Measurements from ENCODE around the gene CTNNBIP1. TPM values are rescaled to one million over a fixed set of nuclear protein-coding genes. Genes with fewer than 3 reads are reported as not detected.

The CTNNBIP1 gene
- polyA plus RNA-seq, 1 of the 3 experiments (the other 2 are of a cell fraction), result 57.6 TPM

- H3F3A ChIP-seq (replicated peaks; ENCODE audit: insufficient read depth), result peaks cover 30% of the 10 kb centered on the region
- peaks cover 0 to 5% of the 10 kb centered on the region in 2 experiments for H3K36me3 ChIP-seq (replicated peaks in 1 of 2; ENCODE audit: control insufficient read depth in 1 of 2, insufficient read depth in 2 of 2, low read length in 1 of 2)
- 2% methylated on average over 16 of the region's 71 CpGs for WGBS (ENCODE audit: low lambda C conversion rate)
- H3K4me1 ChIP-seq (ENCODE audit: control insufficient read depth in 1 of 2, insufficient read depth in 2 of 2, low read depth in 1 of 2, low read length in 1 of 2), result peaks cover 0 to 21% of the 10 kb centered on the region in 2 experiments; a peak in 3 of 4 replicates
- peak overlapping the region; percentile 94 for H3K4me2 ChIP-seq
- peak overlapping the region; percentile 76 for H3K9ac ChIP-seq
- no peak for TF ChIP-seq TCF12 (IDR thresholded peaks at IDR 0.05)
- TF ChIP-seq FOXJ3 (CRISPR knock-in tag; IDR thresholded peaks at IDR 0.05), result no peak
- TF ChIP-seq SMC3 (IDR thresholded peaks at IDR 0.05; ENCODE audit: low read depth, low read length), result no peak
- TF ChIP-seq RXRA (IDR thresholded peaks at IDR 0.05; ENCODE audit: borderline replicate concordance, low read depth), result no peak
- TF ChIP-seq CTCF (IDR thresholded peaks at IDR 0.05), result no peak
- no peak for TF ChIP-seq RFX5 (IDR thresholded peaks at IDR 0.05; ENCODE audit: low read length)
- TF ChIP-seq, protein P1, sequence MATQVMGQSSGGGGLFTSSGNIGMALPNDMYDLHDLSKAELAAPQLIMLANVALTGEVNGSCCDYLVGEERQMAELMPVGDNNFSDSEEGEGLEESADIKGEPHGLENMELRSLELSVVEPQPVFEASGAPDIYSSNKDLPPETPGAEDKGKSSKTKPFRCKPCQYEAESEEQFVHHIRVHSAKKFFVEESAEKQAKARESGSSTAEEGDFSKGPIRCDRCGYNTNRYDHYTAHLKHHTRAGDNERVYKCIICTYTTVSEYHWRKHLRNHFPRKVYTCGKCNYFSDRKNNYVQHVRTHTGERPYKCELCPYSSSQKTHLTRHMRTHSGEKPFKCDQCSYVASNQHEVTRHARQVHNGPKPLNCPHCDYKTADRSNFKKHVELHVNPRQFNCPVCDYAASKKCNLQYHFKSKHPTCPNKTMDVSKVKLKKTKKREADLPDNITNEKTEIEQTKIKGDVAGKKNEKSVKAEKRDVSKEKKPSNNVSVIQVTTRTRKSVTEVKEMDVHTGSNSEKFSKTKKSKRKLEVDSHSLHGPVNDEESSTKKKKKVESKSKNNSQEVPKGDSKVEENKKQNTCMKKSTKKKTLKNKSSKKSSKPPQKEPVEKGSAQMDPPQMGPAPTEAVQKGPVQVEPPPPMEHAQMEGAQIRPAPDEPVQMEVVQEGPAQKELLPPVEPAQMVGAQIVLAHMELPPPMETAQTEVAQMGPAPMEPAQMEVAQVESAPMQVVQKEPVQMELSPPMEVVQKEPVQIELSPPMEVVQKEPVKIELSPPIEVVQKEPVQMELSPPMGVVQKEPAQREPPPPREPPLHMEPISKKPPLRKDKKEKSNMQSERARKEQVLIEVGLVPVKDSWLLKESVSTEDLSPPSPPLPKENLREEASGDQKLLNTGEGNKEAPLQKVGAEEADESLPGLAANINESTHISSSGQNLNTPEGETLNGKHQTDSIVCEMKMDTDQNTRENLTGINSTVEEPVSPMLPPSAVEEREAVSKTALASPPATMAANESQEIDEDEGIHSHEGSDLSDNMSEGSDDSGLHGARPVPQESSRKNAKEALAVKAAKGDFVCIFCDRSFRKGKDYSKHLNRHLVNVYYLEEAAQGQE (IDR thresholded peaks at IDR 0.05; ENCODE audit: low read depth, low read length), result no peak
- no peak for TF ChIP-seq TAF1 (IDR thresholded peaks at IDR 0.05; ENCODE audit: borderline replicate concordance, low read depth, low read length)
- no peak for TF ChIP-seq PBX3 (IDR thresholded peaks at IDR 0.05)
- no peak for TF ChIP-seq YY1 (IDR thresholded peaks at IDR 0.05; ENCODE audit: low read depth)
- TF ChIP-seq EP300 (IDR thresholded peaks at IDR 0.05; ENCODE audit: borderline replicate concordance in 1 of 2, low read depth in 1 of 2, low read length in 1 of 2), result no peak
- no peak for TF ChIP-seq POLR2AphosphoS5 (IDR thresholded peaks at IDR 0.05; ENCODE audit: low read depth, low read length)
- TF ChIP-seq JUND (IDR thresholded peaks at IDR 0.05), result no peak
- H2AFZ ChIP-seq (ENCODE audit: low read depth), result no peak overlapping the region
- ChIA-PET POLR2A (no interaction called here), CTCF (interaction anchor here (1.0 to 1.2 kb wide), 2 partner anchors 39 to 51 kb away, joined by 3 read pairs; no protein-coding TSS in a partner anchor)
- H3K9me2 ChIP-seq, result no peaks in the 10 kb centered on the region
- no peak for DNase-seq
- H3K79me2 ChIP-seq (ENCODE audit: insufficient read depth), result peaks cover 49% of the 10 kb centered on the region
- peak overlapping the region in 1 of 2 experiments; percentile 69; a peak in 2 of 4 replicates for H3K27ac ChIP-seq (ENCODE audit: low read depth in 2 of 2, low read length in 1 of 2)
- H3K27me3 ChIP-seq (ENCODE audit: insufficient read depth), result no peaks in the 10 kb centered on the region
- peak overlapping the region; percentile 74 to 92 for H3K4me3 ChIP-seq (ENCODE audit: low read depth in 2 of 2, low read length in 1 of 2)
- no peaks in the 10 kb centered on the region for H3K9me3 ChIP-seq
- peaks cover 25% of the 10 kb centered on the region for H4K20me1 ChIP-seq (ENCODE audit: insufficient read depth)
These were observed 87.0 kb downstream of the CTNNBIP1 start for GRCh38 chr1:9822897-9823692.

Data from SK-N-SH (cell line).